Erythroblast (primary cell): ENCODE results near the gene NDUFB2.

Experiments
- GATA1 ChIP-seq: IDR thresholded peaks from 2 replicates; pipeline ENCODE4 v1.6.1; 2011; ENCODE audit warnings: low read depth, mild to moderate bottlenecking, control low read depth, low read length, moderate library complexity
- POLR2A ChIP-seq: IDR thresholded peaks from 2 replicates; pipeline ENCODE4 v1.6.1; 2011; ENCODE audit warnings: mild to moderate bottlenecking, low read length

DNA sequence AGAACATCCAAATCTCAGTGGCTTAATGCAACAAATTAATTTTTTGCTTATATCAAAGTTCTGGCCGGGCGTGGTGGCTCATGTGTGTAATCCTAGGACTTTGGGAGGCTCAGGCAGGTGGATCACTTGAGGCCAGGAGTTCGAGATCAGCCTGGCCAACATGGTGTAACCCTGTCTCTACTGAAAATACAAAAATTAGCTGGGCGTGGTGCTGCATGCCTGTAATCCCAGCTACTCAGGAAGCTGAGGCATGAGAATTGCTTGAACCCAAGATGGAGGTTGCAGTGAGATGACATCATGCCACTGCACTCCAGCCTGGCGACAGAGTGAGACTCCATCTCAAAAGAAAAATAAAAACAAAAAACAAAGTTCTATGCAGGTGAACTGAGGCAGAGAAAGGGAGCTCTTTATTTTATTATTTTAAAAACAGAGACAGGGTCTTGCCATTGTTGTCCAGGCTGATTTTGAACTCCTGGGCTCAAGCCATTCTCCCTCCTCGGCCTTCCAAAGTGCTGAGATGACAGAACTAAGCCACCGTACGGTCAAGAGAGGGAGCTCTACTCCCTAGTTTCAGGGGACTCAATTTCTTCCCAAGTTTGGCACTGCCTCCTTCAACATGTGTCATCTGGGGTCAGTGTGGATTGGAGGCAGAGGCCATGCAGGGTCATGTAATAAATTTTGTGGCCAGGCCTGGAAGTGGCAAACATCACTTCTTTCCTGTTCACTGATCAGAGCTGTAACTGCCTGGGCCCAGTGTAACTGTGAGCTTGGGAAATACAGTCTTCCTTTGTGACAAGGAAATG lies 21.4 kb upstream of the NDUFB2 start:
- TF ChIP-seq POLR2A, result no peak
- TF ChIP-seq GATA1, result no peak
